HG03025 (cell line): ENCODE results near the gene ZBTB3.
A peak's percentile ranks its signal among the peaks of the same experiment; 100 is the strongest.
"Not testable (repeated sequence)": the region's sequence is repeated elsewhere in the genome, so short reads cannot be mapped to it uniquely, and the experiment has no call there.

ENCODE experiments used
- ATAC-seq: cut with Tn5 transposase; IDR thresholded peaks from one replicate; pipeline ENCODE4 v1.9.1; 2021; ENCODE audit warnings: mild to moderate bottlenecking, moderate library complexity; ENCODE audit not compliant: unreplicated experiment, low FRiP score

ZBTB3 gene

GRCh38 chr11:62716816-62717215 lies 37.1 kb downstream of the ZBTB3 start:
- ATAC-seq = no peak

GRCh38 chr11:62716206-62716605 lies 37.8 kb downstream of the ZBTB3 start:
- ATAC-seq = no peak

- no peak for ATAC-seq
Observed at GRCh38 chr11:62715150-62716130, 38.5 kb downstream of the ZBTB3 start.

GRCh38 chr11:62713343-62713742 lies 40.6 kb downstream of the ZBTB3 start:
- ATAC-seq = no peak

- ATAC-seq = no peak
Observed at GRCh38 chr11:62712861-62713260, 41.1 kb downstream of the ZBTB3 start.

GRCh38 chr11:62712276-62712812 lies 41.6 kb downstream of the ZBTB3 start:
- no peak for ATAC-seq

- peak; percentile 2 for ATAC-seq
Observed at GRCh38 chr11:62710001-62710345, 44.0 kb downstream of the ZBTB3 start.

GRCh38 chr11:62709247-62710000 lies 44.5 kb downstream of the ZBTB3 start:
- peak; percentile 63 for ATAC-seq

- no peak for ATAC-seq
Observed at GRCh38 chr11:62708793-62709192, 45.2 kb downstream of the ZBTB3 start.

GRCh38 chr11:62708392-62708791 lies 45.6 kb downstream of the ZBTB3 start:
- ATAC-seq = no peak

GRCh38 chr11:62707277-62707861 lies 46.6 kb downstream of the ZBTB3 start, which contains the start of the genes BSCL2 and GNG3:
Gene BSCL2 (minus strand): TSS chr11:62707424. CDS start chr11:62707195, 229 bp downstream.
Gene GNG3 (plus strand): TSS chr11:62707676. CDS start chr11:62708296, 620 bp downstream.
- ATAC-seq = no peak

- no peak for ATAC-seq
Observed at GRCh38 chr11:62706850-62707247, 47.1 kb downstream of the ZBTB3 start.

GRCh38 chr11:62705880-62706849 lies 47.8 kb downstream of the ZBTB3 start:
- peak; percentile 37 for ATAC-seq

- ATAC-seq = no peak
Observed at GRCh38 chr11:62705413-62705812, 48.5 kb downstream of the ZBTB3 start.

GRCh38 chr11:62703921-62704320 lies 50.0 kb downstream of the ZBTB3 start:
- not testable (repeated sequence) for ATAC-seq

- ATAC-seq = no peak
Observed at GRCh38 chr11:62702246-62702645, 51.7 kb downstream of the ZBTB3 start.
